ENCODE measurements around the gene KATNAL2. TPM values are rescaled to one million over a fixed set of nuclear protein-coding genes. Genes with fewer than 3 reads are reported as not detected.
A peak's percentile ranks its signal among the peaks of the same experiment; 100 is the strongest.

Gene KATNAL2
- total RNA-seq, 3 donors from 2014 or later (not counting 1 experiment from before 2014, with no cell fraction given): 0.45 to 1.2 (median 0.52) TPM

DNA sequence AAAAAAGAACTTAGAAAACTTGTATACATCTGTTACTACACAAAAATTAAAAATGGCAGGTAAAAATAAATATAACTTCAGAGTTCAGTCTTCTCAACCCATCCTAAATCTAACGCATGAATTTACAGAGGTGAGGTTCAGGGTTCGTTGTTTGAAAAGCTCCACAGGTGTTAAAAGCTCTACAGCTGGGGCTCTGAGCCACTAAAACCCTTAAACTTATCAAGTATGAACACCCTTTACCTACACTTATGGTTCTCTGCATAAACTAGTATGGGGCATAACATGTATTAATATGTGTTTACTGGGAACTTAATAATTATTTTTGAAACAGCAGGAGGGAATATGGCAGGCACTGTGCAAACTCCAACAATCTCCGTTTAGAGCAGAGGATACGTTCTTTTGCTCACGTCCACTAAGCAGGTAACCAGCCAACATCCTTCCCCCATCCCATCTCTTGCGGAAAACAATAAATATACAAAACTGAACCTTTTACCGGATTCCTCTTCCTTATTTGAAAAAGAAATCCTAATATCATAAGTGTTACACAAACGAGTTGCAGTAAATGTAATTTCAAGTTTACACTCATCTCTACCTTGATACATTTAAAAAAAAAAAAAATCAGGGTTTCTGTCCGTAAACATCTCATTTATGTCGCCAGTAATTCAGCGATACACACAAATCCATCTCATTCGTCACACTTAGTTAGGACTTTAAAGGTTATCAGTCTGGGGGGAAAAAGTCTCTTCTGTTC lies 1.4 kb upstream of the KATNAL2 start:
- Histone ChIP-seq H3K27me3 (ENCODE audit: control insufficient read depth, insufficient read depth, low read length) (no peaks in the 10 kb centered on the region), H3K36me3 (ENCODE audit: control insufficient read depth, insufficient read depth, low read length) (no peaks in the 10 kb centered on the region), H3K9me3 (ENCODE audit: control insufficient read depth, insufficient read depth, low read length) (no peaks in the 10 kb centered on the region), H3K4me3 (ENCODE audit: low read length) (peak overlapping the region; percentile 67), H3K4me1 (ENCODE audit: control insufficient read depth, insufficient read depth, low read length) (peaks cover 13% of the 10 kb centered on the region), H3K27ac (ENCODE audit: low read length) (peak overlapping the region; percentile 70)
- Mint-ChIP-seq H3K9me3 (no peaks in the 10 kb centered on the region), H3K27ac (peak overlapping the region; percentile 80 to 86), H3K27me3 (ENCODE audit: low read depth in 2 of 2) (no peaks in the 10 kb centered on the region), H3K4me1 (peaks cover 37 to 43% of the 10 kb centered on the region in 2 donors), H3K36me3 (no peaks in the 10 kb centered on the region), H3K4me3 (peak overlapping the region; percentile 81)
- ATAC-seq (no peak), DNase-seq (peak in 1 of 2 donors; percentile 5)
- intact Hi-C loops (cut with micrococcal nuclease): no loop called here
- 76% methylated on average over 8 of the region's 12 CpGs for WGBS (ENCODE audit: insufficient coverage)
- TF ChIP-seq, protein P1, sequence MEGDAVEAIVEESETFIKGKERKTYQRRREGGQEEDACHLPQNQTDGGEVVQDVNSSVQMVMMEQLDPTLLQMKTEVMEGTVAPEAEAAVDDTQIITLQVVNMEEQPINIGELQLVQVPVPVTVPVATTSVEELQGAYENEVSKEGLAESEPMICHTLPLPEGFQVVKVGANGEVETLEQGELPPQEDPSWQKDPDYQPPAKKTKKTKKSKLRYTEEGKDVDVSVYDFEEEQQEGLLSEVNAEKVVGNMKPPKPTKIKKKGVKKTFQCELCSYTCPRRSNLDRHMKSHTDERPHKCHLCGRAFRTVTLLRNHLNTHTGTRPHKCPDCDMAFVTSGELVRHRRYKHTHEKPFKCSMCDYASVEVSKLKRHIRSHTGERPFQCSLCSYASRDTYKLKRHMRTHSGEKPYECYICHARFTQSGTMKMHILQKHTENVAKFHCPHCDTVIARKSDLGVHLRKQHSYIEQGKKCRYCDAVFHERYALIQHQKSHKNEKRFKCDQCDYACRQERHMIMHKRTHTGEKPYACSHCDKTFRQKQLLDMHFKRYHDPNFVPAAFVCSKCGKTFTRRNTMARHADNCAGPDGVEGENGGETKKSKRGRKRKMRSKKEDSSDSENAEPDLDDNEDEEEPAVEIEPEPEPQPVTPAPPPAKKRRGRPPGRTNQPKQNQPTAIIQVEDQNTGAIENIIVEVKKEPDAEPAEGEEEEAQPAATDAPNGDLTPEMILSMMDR (IDR thresholded peaks at IDR 0.05): no peak

DNA sequence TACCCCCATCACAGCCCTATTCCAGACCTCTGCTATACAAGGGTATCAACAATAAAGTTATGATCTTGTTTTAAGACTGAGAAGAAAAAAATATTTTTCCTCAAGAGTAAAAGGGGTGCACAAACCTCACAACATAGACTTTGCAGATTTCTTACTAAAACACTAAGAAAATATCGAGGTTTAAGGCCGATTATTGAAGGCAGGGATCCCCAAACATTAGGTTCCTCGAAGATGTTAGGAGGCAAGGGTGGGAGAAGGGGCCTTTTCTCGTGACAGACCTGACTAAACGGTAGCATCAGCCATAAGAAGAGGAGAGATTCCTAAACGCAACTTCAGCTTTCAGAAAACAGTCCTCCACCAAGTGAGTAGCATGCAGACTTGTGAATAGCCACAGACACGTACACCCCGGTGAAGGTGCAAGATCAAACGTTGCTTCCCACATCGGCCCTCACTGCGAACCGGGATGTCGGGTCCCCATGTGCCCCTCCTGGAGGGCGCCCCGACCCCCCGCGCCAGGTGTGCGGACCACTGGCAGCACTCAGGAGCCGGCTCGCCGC lies 773 bp upstream of the KATNAL2 start:
- Histone ChIP-seq H3K27ac (ENCODE audit: low read length) (peak overlapping the region; percentile 70), H3K4me1 (ENCODE audit: control insufficient read depth, insufficient read depth, low read length) (peaks cover 13% of the 10 kb centered on the region), H3K36me3 (ENCODE audit: control insufficient read depth, insufficient read depth, low read length) (no peaks in the 10 kb centered on the region), H3K27me3 (ENCODE audit: control insufficient read depth, insufficient read depth, low read length) (no peaks in the 10 kb centered on the region), H3K4me3 (ENCODE audit: low read length) (peak overlapping the region; percentile 67), H3K9me3 (ENCODE audit: control insufficient read depth, insufficient read depth, low read length) (no peaks in the 10 kb centered on the region)
- TF ChIP-seq, protein P1 (IDR thresholded peaks at IDR 0.05): no peak
- intact Hi-C loops (cut with micrococcal nuclease): no loop called here
- Mint-ChIP-seq H3K4me3 (peak overlapping the region; percentile 81), H3K27me3 (ENCODE audit: low read depth in 2 of 2) (no peaks in the 10 kb centered on the region), H3K36me3 (no peaks in the 10 kb centered on the region), H3K9me3 (no peaks in the 10 kb centered on the region), H3K27ac (peak overlapping the region; percentile 80 to 86), H3K4me1 (peaks cover 37 to 43% of the 10 kb centered on the region in 2 donors)
- DNase-seq: peak; percentile 52 to 68
- under 1% methylated on average over 20 of the region's 21 CpGs for WGBS (ENCODE audit: insufficient coverage)
- ATAC-seq: peak; percentile 58 to 74 (median 68)

DNA sequence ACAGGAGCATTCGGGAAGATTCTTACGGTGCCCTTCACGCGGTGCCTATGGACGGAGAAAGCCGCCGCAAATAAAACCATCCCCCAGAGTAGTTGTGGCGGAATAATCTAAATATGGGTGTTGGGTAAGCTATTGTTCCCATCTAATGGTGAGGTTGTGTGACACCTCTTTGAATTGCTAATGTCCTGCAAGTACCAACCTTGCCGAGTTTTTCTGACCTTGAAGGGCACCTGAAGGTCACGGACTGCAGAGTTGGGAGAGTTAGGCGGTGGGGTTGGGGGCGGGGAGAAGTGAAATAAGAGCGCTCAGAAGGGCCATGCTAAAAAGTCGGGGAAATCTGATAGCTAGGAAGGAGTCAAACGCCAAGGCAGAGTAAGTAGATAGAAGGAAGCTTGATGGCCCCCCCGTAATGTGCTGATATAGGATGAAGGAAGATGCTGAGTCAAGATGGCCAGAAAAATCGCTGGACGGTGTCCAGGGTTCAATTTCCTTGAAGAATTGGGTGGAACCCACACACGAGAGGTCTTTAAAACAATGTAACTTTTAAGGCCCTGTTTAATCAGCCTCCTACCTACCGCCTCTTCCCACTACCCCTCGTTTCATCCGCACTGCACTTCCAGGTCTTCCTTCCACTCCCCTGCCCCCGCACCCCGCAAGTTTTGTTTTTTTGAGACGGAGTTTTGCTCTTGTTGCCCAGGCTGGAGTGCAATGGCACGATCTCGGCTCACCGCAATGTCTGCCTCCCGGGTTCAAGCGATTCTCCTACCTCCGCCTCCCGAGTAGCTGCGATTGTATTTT lies 600 bp downstream of the KATNAL2 start:
- Mint-ChIP-seq H3K4me3 (peak overlapping the region; percentile 81), H3K9me3 (no peaks in the 10 kb centered on the region), H3K27ac (peak overlapping the region; percentile 80 to 86), H3K4me1 (peaks cover 37 to 43% of the 10 kb centered on the region in 2 donors), H3K36me3 (no peaks in the 10 kb centered on the region), H3K27me3 (ENCODE audit: low read depth in 2 of 2) (no peaks in the 10 kb centered on the region)
- DNase-seq: no peak
- 33% methylated on average over 33 of the region's 33 CpGs for WGBS (ENCODE audit: insufficient coverage)
- no peaks in the 10 kb centered on the region for H3K9me3 ChIP-seq (ENCODE audit: control insufficient read depth, insufficient read depth, low read length)
- no peaks in the 10 kb centered on the region for H3K27me3 ChIP-seq (ENCODE audit: control insufficient read depth, insufficient read depth, low read length)
- peak overlapping the region; percentile 84 for H3K4me3 ChIP-seq (ENCODE audit: low read length)
- no peaks in the 10 kb centered on the region for H3K36me3 ChIP-seq (ENCODE audit: control insufficient read depth, insufficient read depth, low read length)
- intact Hi-C loops (cut with micrococcal nuclease): no loop called here
- peak overlapping the region; percentile 70 for H3K27ac ChIP-seq (ENCODE audit: low read length)
- peaks cover 13% of the 10 kb centered on the region for H3K4me1 ChIP-seq (ENCODE audit: control insufficient read depth, insufficient read depth, low read length)
- TF ChIP-seq, protein P1 (IDR thresholded peaks at IDR 0.05): no peak
- ATAC-seq: peak; percentile 8 to 18 (median 12)
